T-cell (primary cell): ENCODE results near the gene ABHD12. TPM values are rescaled to one million over a fixed set of nuclear protein-coding genes. Genes with fewer than 3 reads are reported as not detected.

Experiments
- ATAC-seq, 4 experiments: fragments of 200-7000 bp in 3 of 4; fragments of 150-1000 bp in 1 of 4; cut with Tn5 transposase; replicated peaks in 1 of 4; 1 replicate in 3 of 4; 2 replicates in 1 of 4; pipeline ENCODE4 v1.10.0; 2021; ENCODE audit warnings: moderate library complexity in 3 of 4, mild to moderate bottlenecking in 2 of 4, moderate number of reproducible peaks in 1 of 4
- CTCF ChIA-PET, 2 donors: fragments of 300-600 bp; sonication (Branson Sonifier 250); formaldehyde crosslinking; loops; one replicate each; lab custom pipeline; 2022; ENCODE audit warnings: antibody characterized with exemption in 2 of 2; lab: Charles Lee
- POLR2A ChIA-PET, 2 donors: fragments of 300-600 bp; sonication (Branson Sonifier 250); formaldehyde crosslinking; loops; one replicate each; lab custom pipeline; 2022; ENCODE audit warnings: antibody characterized with exemption in 2 of 2; lab: Charles Lee
- DNase-seq, 35 experiments: peaks; one replicate each; pipeline versions ENCODE4 v3.0.0 to v3.0.0-alpha.2; 2013 to 2023
- H3K27ac ChIP-seq: one replicate; pipeline ENCODE4 v1.5.1; 2013; ENCODE audit warnings: low read length
- H3K27me3 ChIP-seq, 2 experiments: replicated peaks in 1 of 2; 1 replicate in 1 of 2; 2 replicates in 1 of 2; pipeline versions ENCODE4 v1.6.1 to v1.7.0; 2013; ENCODE audit warnings: low read length in 1 of 2, mixed read lengths in 1 of 2; ENCODE audit not compliant: control insufficient read depth in 2 of 2, insufficient read depth in 2 of 2; ENCODE audit errors: extremely low read depth in 1 of 2
- H3K36me3 ChIP-seq, 2 donors: 1 replicate in 1 of 2; 2 replicates in 1 of 2; pipeline versions ENCODE4 v1.6.1 to v1.7.0; 2013; ENCODE audit warnings: low read length in 1 of 2; ENCODE audit not compliant: control insufficient read depth in 2 of 2, insufficient read depth in 1 of 2; ENCODE audit errors: extremely low read depth in 1 of 2
- H3K4me1 ChIP-seq, 2 experiments: 1 replicate in 1 of 2; 2 replicates in 1 of 2; pipeline versions ENCODE4 v1.6.1 to v1.7.0; 2013; ENCODE audit warnings: low read length in 2 of 2, mixed read lengths in 1 of 2; ENCODE audit not compliant: insufficient read depth in 2 of 2, control insufficient read depth in 1 of 2; ENCODE audit errors: extremely low read depth in 1 of 2
- H3K4me3 ChIP-seq, 2 donors: 1 replicate in 1 of 2; 2 replicates in 1 of 2; pipeline versions ENCODE4 v1.5.1 to v1.7.0; 2013; ENCODE audit warnings: mild to moderate bottlenecking in 2 of 2, low read length in 1 of 2, moderate library complexity in 1 of 2; ENCODE audit not compliant: control insufficient read depth in 1 of 2; ENCODE audit errors: extremely low read depth in 1 of 2
- H3K9me3 ChIP-seq: 2 replicates; pipeline ENCODE4 v1.7.0; 2013
- H3K27ac Mint-ChIP-seq, 2 donors: one replicate each; pipeline ENCODE4 v1.8.0; 2020 to 2021; ENCODE audit warnings: mild to moderate bottlenecking in 2 of 2, mixed read lengths in 2 of 2
- H3K27me3 Mint-ChIP-seq, 2 donors: one replicate each; pipeline ENCODE4 v1.8.0; 2021 to 2022; ENCODE audit warnings: mixed read lengths in 2 of 2
- H3K36me3 Mint-ChIP-seq: one replicate; pipeline ENCODE4 v1.8.0; 2021; ENCODE audit warnings: mixed read lengths
- H3K4me1 Mint-ChIP-seq, 3 donors: one replicate each; pipeline ENCODE4 v1.8.0; 2020 to 2022; ENCODE audit warnings: mixed read lengths in 3 of 3, mild to moderate bottlenecking in 1 of 3
- H3K4me3 Mint-ChIP-seq, 3 donors: one replicate each; pipeline ENCODE4 v1.8.0; 2020 to 2022; ENCODE audit warnings: mild to moderate bottlenecking in 3 of 3, mixed read lengths in 3 of 3, moderate library complexity in 3 of 3
- H3K9me3 Mint-ChIP-seq, 3 donors: one replicate each; pipeline ENCODE4 v1.8.0; 2020 to 2022; ENCODE audit warnings: mixed read lengths in 3 of 3
- WGBS: methylation state at CpG from one replicate; pipeline ENCODE4 v1.1.5; 2013; ENCODE audit warnings: missing lambda C conversion rate; ENCODE audit not compliant: insufficient coverage; 5-methylcytosine and 5-hydroxymethylcytosine counted together
- total RNA-seq, 35 experiments: library from RNA in 6 of 35; stranded (reverse) in 6 of 35; fragments of 120-200 nt in 1 of 35; gene quantifications; one replicate each; pipeline versions ENCODE4 v1.2.1 to v1.2.4 and lab custom pipeline; 2013 to 2026

The ABHD12 gene
- total RNA-seq, 5 donors from 2014 or later (not counting 1 experiment from before 2014, with no cell fraction given) = 19.5 to 27.7 (median 22.1) TPM

DNA sequence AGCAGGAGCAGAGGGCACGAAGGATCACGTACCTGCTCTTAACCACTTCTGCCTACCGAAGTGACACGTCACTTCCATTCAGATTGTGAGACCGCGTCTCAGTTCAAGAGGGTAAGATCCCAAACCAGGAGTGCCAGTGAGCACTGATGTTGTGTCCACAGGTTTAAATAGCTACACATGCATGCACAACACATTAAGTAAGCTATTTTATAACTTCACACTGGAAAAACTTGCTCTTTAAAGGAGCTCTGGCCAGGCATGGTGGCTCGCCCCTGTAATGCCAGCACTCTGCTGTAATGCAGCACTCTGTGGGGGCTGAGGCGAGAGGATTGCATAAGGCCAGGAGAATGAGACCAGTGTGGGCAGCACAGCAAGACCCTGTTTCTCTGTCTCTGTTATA is 21.1 kb downstream of the ABHD12 start:
- H3K4me1 ChIP-seq = no peaks in the 10 kb centered on the region
- Mint-ChIP-seq H3K4me1 (peaks cover 4 to 29% (median 6%) of the 10 kb centered on the region in 3 donors), H3K36me3 (peaks cover 19% of the 10 kb centered on the region), H3K27me3 (no peaks in the 10 kb centered on the region), H3K9me3 (no peaks in the 10 kb centered on the region), H3K27ac (no peak overlapping the region), H3K4me3 (no peak overlapping the region)
- H3K27ac ChIP-seq = no peak overlapping the region
- CTCF ChIA-PET = interaction anchor here in 1 of 2 donors (0.7 kb wide), 1 partner anchor 15 kb away, joined by 5 read pairs; no protein-coding TSS in a partner anchor
- H3K9me3 ChIP-seq = no peaks in the 10 kb centered on the region
- DNase-seq = no peak
- WGBS = 100% methylated on average over 4 of the region's 8 CpGs
- H3K36me3 ChIP-seq = no peaks in the 10 kb centered on the region
- no peak for ATAC-seq
- POLR2A ChIA-PET = no interaction called here
- no peaks in the 10 kb centered on the region for H3K27me3 ChIP-seq
- no peak overlapping the region for H3K4me3 ChIP-seq

DNA sequence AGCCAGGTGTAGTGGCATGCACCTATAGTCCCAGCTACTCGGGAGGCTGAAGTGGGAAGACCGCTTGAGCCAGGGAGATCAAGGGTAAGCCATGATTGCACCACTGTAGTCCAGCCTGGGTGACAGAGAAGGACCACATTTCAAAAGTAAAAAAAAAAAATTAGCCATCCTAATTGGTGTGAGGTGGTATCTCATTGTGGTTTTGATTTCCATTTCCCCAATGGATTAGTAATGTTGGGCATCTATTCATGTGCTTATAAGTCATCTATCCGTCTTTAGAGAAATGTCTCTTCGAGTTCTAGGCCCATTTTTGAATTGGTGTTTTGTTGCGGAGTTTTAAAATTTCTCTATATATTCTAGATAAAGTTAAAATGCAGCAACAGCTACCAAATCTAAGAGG is 21.7 kb downstream of the ABHD12 start:
- H3K4me3 Mint-ChIP-seq = no peak overlapping the region
- H3K9me3 Mint-ChIP-seq = no peaks in the 10 kb centered on the region
- H3K36me3 Mint-ChIP-seq = peaks cover 18% of the 10 kb centered on the region
- ChIA-PET POLR2A (no interaction called here), CTCF (no interaction called here)
- H3K36me3 ChIP-seq = no peaks in the 10 kb centered on the region
- no peak overlapping the region for H3K27ac ChIP-seq
- H3K27me3 ChIP-seq = no peaks in the 10 kb centered on the region
- H3K4me3 ChIP-seq = no peak overlapping the region
- DNase-seq (no peak), ATAC-seq (no peak)
- WGBS = no CpG with 5 or more reads among the region's 5 CpGs
- no peak overlapping the region for H3K27ac Mint-ChIP-seq
- no peaks in the 10 kb centered on the region for H3K9me3 ChIP-seq
- H3K4me1 Mint-ChIP-seq = peaks cover 4 to 29% (median 6%) of the 10 kb centered on the region in 3 donors
- H3K4me1 ChIP-seq = no peaks in the 10 kb centered on the region
- no peaks in the 10 kb centered on the region for H3K27me3 Mint-ChIP-seq

DNA sequence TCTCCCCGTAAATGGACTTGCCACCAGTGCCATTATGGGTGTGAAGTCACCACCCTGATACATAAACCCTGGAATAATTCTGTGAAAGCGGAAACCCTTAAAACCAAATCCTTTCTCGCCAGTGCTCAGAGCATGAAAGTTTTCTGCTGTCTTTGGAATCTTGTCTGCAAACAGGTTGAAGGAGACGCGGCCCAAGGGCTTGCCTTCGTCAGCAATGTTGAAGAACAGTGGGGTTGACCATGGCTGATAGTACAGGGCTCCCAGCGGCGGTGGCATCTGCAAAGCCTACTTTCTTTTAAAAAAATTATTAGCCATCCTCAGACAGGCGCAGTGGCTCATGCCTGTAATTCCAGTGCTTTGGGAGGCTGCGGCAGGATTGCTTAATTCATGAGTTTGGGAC is 22.1 kb downstream of the ABHD12 start:
- no peak for ATAC-seq
- no peak for DNase-seq
- CTCF ChIA-PET = no interaction called here
- Histone ChIP-seq H3K36me3 (no peaks in the 10 kb centered on the region), H3K4me3 (no peak overlapping the region), H3K27me3 (no peaks in the 10 kb centered on the region), H3K4me1 (no peaks in the 10 kb centered on the region), H3K9me3 (no peaks in the 10 kb centered on the region), H3K27ac (no peak overlapping the region)
- H3K27me3 Mint-ChIP-seq = no peaks in the 10 kb centered on the region
- POLR2A ChIA-PET = no interaction called here
- no peak overlapping the region for H3K27ac Mint-ChIP-seq
- peaks cover 18% of the 10 kb centered on the region for H3K36me3 Mint-ChIP-seq
- H3K4me1 Mint-ChIP-seq = peaks cover 4 to 27% (median 6%) of the 10 kb centered on the region in 3 donors
- 100% methylated on average over 7 of the region's 10 CpGs for WGBS
- H3K4me3 Mint-ChIP-seq = no peak overlapping the region
- H3K9me3 Mint-ChIP-seq = no peaks in the 10 kb centered on the region

GRCh38 chr20:25364879-25365699 is 25.5 kb downstream of the ABHD12 start:
- Mint-ChIP-seq H3K36me3 (peaks cover 12% of the 10 kb centered on the region), H3K4me3 (no peak overlapping the region), H3K27me3 (no peaks in the 10 kb centered on the region), H3K4me1 (peaks cover 0 to 10% (median 5%) of the 10 kb centered on the region in 3 donors), H3K27ac (no peak overlapping the region), H3K9me3 (no peaks in the 10 kb centered on the region)
- ChIA-PET CTCF (no interaction called here), POLR2A (no interaction called here)
- no peak overlapping the region for H3K27ac ChIP-seq
- WGBS = no CpG with 5 or more reads among the region's 2 CpGs
- no peaks in the 10 kb centered on the region for H3K4me1 ChIP-seq
- H3K9me3 ChIP-seq = no peaks in the 10 kb centered on the region
- no peaks in the 10 kb centered on the region for H3K27me3 ChIP-seq
- DNase-seq (no peak), ATAC-seq (no peak)
- H3K4me3 ChIP-seq = no peak overlapping the region
- no peaks in the 10 kb centered on the region for H3K36me3 ChIP-seq

DNA sequence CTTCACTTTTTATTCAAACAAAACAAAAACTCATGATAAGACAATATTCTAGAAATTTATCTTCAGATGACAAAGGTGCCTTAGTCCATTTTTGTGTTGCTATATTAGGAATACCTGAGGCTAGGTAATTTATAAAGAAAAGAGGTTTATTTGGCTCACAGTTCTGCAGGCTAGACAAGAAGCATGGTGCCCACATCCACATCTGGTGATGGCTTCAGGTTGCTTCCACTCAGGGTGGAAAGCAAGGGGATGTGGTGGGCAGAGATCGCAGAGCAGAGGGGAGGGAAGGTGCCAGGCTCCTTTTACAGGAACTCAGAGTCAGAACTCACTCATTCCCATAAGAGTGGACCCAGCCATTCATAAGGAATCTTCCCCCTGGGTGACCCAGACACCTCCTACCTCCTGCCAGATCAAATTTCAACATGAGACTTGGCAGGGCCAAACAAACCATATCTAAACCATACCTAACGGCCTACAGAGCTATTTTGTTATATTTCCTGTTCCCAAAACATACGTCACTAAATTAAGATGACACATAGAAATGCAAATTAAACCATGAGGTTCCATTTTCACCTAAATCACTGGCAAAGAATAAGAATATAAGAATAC is 26.4 kb downstream of the ABHD12 start:
- Mint-ChIP-seq H3K27ac (no peak overlapping the region), H3K4me3 (no peak overlapping the region), H3K4me1 (peaks cover 1 to 10% (median 5%) of the 10 kb centered on the region in 3 donors), H3K36me3 (peaks cover 12% of the 10 kb centered on the region), H3K9me3 (no peaks in the 10 kb centered on the region), H3K27me3 (no peaks in the 10 kb centered on the region)
- Histone ChIP-seq H3K27me3 (no peaks in the 10 kb centered on the region), H3K4me1 (no peaks in the 10 kb centered on the region), H3K4me3 (no peak overlapping the region), H3K9me3 (no peaks in the 10 kb centered on the region), H3K36me3 (no peaks in the 10 kb centered on the region), H3K27ac (no peak overlapping the region)
- WGBS = no CpG with 5 or more reads among the region's 3 CpGs
- ATAC-seq (no peak), DNase-seq (no peak)
- ChIA-PET POLR2A (no interaction called here), CTCF (no interaction called here)

- peaks cover 18 to 25% (median 24%) of the 10 kb centered on the region in 3 donors for H3K4me1 Mint-ChIP-seq
- WGBS = 100% methylated on average over 2 of the region's 6 CpGs
- Histone ChIP-seq H3K27ac (no peak overlapping the region), H3K36me3 (no peaks in the 10 kb centered on the region), H3K4me3 (no peak overlapping the region), H3K4me1 (peaks cover 0 to 4% of the 10 kb centered on the region in 2 experiments), H3K9me3 (no peaks in the 10 kb centered on the region), H3K27me3 (no peaks in the 10 kb centered on the region)
- ATAC-seq = no peak
- H3K9me3 Mint-ChIP-seq = no peaks in the 10 kb centered on the region
- CTCF ChIA-PET = no interaction called here
- POLR2A ChIA-PET = no interaction called here
- H3K4me3 Mint-ChIP-seq = no peak overlapping the region
- peaks cover 7% of the 10 kb centered on the region for H3K36me3 Mint-ChIP-seq
- H3K27me3 Mint-ChIP-seq = no peaks in the 10 kb centered on the region
- H3K27ac Mint-ChIP-seq = no peak overlapping the region
- no peak for DNase-seq
These were observed 29.4 kb downstream of the ABHD12 start for GRCh38 chr20:25361287-25361683.
